GM21723 (cell line): ENCODE data around the gene CAPRIN1.

ENCODE experiments used
- ATAC-seq: cut with Tn5 transposase; IDR thresholded peaks from one replicate; pipeline ENCODE4 v1.9.1; 2021; ENCODE audit warnings: mild to moderate bottlenecking, moderate library complexity; ENCODE audit not compliant: unreplicated experiment

The CAPRIN1 gene

GRCh38 chr11:34051349-34052035 is at the start of gene CAPRIN1:
CAPRIN1 (plus strand) TSS chr11:34051731; CDS start chr11:34052421, 690 bp downstream.
- peak; percentile 68 for ATAC-seq

- no peak for ATAC-seq
These were observed 49.1 kb upstream of the CAPRIN1 start for GRCh38 chr11:34002420-34002819.

DNA sequence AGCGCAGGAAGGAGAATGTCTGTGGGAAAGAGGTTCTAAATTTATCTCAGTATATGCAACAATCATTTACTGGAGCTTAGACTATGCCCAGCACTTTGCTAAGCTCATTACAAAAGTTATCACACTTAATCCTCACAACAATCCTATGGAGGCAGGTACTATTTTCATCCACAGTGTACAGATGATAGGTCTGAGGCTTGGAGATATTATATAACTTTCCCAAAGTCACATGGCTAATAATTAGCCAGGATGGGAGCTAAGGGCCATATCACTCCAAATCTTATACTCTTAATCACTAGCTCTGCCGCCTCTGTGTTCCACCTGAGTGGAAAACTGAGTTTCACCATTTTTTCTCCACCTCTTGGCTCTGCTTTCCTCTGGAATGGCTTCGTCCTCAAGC is 47.3 kb upstream of the CAPRIN1 start:
- no peak for ATAC-seq

DNA sequence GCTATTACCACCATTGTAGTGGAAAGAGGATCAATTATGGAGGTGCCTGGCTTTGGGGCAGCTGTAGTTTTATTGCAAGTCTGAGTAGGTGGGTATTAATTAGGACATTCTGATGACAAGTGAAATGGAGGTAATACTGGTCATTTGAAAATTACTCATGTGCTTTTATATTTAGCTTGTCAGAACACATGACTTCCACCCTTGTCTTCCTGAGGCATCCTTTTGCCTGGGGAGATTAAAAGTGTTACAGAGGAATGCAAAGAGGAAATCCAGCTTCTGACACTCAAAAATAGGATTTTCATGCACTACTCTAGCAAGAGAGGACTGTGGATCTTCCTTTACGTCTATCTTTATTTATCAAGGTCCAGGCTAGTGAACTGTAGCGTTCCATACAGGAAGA is 44.7 kb upstream of the CAPRIN1 start:
- no peak for ATAC-seq

DNA sequence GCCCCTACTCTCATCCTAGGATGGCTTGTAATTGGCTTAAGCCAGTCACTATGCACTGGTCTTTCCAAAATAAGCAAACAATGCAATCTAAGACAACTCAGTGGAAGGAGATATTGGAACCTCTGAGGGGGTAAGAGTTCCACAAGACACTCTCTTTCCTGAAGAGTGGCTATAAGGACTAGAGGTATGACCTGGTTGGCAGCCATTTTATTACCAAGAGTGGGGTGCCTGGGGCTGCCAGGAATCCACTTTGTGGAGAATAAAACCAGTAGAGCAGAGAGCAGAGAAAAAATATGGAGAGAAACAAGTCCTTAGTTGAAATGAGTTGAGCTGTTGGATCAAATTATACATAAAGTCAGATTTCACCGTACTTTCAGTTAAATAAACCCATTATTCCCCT is 38.8 kb upstream of the CAPRIN1 start:
- no peak for ATAC-seq

- ATAC-seq: no peak
These were observed 37.5 kb upstream of the CAPRIN1 start for GRCh38 chr11:34013898-34014571.

GRCh38 chr11:34021977-34022735 is 29.4 kb upstream of the CAPRIN1 start:
- ATAC-seq: no peak

GRCh38 chr11:34026432-34026831 is 25.1 kb upstream of the CAPRIN1 start:
- ATAC-seq: no peak

- ATAC-seq: no peak
These were observed 23.8 kb upstream of the CAPRIN1 start for GRCh38 chr11:34027516-34028408.

- ATAC-seq: no peak
These were observed 23.1 kb upstream of the CAPRIN1 start for GRCh38 chr11:34028425-34028824.

GRCh38 chr11:34029176-34029575 is 22.4 kb upstream of the CAPRIN1 start:
- no peak for ATAC-seq

- ATAC-seq: no peak
These were observed 21.1 kb upstream of the CAPRIN1 start for GRCh38 chr11:34030382-34030781.

- ATAC-seq: no peak
These were observed 18.1 kb upstream of the CAPRIN1 start for GRCh38 chr11:34033399-34033798.

DNA sequence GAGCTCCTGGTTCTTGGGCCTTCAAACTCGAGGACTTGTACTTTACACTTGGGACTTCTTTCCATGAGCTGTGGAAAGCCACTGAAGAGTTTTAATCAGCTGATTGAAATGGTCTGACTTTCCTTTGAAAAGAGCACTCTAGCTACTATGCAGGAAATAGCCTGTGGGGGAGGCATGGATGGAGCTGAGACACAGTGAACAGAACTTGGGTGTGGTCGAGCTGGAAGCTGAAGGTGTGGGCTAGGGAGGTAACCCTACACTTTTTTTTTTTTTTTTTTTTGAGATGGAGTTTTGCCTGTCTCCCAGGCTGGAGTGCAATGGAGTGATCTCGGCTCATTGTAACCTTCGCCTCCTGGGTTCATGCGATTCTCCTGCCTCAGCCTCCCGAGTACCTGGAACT is 17.5 kb upstream of the CAPRIN1 start:
- ATAC-seq: no peak

- ATAC-seq: no peak
These were observed 15.1 kb upstream of the CAPRIN1 start for GRCh38 chr11:34036456-34036855.

- ATAC-seq: no peak
These were observed 14.5 kb upstream of the CAPRIN1 start for GRCh38 chr11:34037016-34037415.

GRCh38 chr11:34040571-34040970 is 11.0 kb upstream of the CAPRIN1 start:
- no peak for ATAC-seq

DNA sequence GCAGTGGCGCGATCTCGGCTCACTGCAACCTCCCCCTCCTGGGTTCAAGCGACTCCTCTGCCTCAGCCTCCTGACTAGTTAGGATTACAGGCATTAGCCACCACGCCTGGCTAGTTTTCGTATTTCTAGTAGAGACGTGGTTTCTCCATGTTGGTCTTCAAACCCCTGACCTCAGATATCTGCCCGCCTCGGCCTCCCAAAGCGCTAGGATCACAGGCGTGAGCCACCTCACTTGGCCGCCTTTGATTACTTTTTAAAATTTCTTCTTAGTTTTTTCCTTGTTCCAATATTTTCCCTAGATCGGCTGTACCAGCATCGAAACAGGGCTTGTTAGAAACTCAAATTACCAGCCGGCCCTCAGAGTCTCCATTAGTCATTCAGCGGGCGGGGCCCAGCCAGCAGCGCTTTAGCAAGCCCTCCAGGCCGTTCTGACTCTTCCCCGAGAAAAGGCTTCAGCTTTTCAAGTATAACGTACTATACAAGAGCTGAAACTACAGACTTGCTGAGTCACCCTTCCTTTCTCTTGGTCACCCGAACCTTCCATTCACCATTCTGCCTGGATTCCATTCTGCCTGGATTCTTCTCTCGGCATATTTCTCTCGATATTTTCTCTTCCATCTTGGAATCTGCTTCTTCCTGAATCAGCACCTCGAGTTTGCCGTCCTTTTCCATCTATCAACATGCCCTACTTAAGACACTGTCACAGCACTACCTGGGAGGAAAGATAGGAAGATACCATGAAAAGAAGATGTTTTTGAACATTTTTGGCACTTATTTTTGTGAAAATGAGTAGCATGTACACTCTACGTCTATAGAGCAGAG is 6.7 kb upstream of the CAPRIN1 start:
- no peak for ATAC-seq

DNA sequence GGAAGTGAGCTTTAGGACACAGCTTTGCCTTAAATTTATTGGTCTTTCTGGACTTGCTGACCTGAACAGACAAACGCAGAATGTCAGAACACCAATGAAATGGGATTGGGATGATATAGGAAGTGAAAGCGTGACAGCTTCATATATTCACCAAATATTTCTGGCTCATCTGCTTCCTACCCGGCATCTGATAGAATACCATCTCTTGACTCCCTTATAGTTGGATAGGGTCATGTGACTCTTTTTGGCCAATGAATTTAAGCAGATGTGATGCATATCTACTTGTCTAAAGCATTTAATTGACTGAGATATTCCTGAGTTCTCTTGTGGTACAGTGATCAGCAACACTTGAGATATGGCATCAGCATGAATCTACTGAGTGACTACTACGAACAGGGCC is 2.5 kb upstream of the CAPRIN1 start:
- ATAC-seq: no peak
